ENCODE measurements around the gene LAMA2. TPM values are rescaled to one million over a fixed set of nuclear protein-coding genes. Genes with fewer than 3 reads are reported as not detected.
"Not testable (repeated sequence)": the region's sequence is repeated elsewhere in the genome, so short reads cannot be mapped to it uniquely, and the experiment has no call there.

The LAMA2 gene
- total RNA-seq, 2 experiments from 2014 or later, result 0.02 TPM; not detected in 1

DNA sequence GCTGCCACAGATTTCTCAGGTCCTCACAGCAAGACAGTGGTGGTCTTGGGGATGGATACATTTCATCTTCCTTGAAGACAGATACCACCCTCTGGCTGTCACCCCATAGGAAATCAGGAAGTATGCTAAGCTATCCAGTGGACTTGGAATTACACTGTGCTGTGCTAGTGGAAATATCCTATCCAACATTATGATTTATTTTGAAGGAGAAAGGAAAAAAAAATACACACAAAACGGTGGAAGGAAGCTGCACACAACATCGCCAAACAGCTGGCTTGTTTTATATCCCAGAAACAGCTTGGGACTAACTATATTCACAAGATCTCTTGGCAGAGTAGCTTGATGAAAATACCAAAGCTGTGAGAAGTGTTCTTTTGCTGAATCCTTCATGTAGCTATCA is 257.6 kb downstream of the LAMA2 start:
- H3K9me3 Mint-ChIP-seq (ENCODE audit: low read depth), result no peaks in the 10 kb centered on the region

DNA sequence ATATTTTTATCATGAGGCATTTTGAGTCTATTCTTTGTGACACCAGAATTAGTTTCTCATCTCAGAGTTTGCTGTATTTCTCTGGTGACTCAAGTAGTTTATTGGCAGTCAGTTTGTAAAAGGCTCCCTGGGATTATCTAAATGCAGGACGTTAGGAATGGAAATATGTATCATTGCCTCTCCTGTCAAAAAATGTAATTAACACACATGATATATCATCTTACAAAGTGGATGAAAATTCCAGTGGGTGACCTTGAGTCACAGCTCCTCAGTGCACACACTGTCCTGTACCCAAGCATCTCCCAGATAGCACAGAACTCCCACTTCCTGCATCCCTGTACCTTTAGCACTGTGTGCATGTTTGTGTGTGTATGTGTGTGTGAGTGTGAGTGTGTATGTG is 258.6 kb downstream of the LAMA2 start:
- H3K27me3 Mint-ChIP-seq, result no peaks in the 10 kb centered on the region
- no peaks in the 10 kb centered on the region for H3K36me3 Mint-ChIP-seq
- CTCF ChIA-PET, result no interaction called here
- H3K27ac Mint-ChIP-seq, result no peak overlapping the region
- DNase-seq (no peak), ATAC-seq (no peak)
- no peak overlapping the region for H3K4me3 Mint-ChIP-seq
- H3K9me3 Mint-ChIP-seq (ENCODE audit: low read depth), result no peaks in the 10 kb centered on the region
- no peaks in the 10 kb centered on the region for H3K4me1 Mint-ChIP-seq

More for the DNA sequence above, 257.6 kb downstream of the LAMA2 start:
- Mint-ChIP-seq H3K27ac (no peak overlapping the region), H3K4me1 (no peaks in the 10 kb centered on the region), H3K27me3 (no peaks in the 10 kb centered on the region), H3K4me3 (no peak overlapping the region), H3K36me3 (no peaks in the 10 kb centered on the region)
- CTCF ChIA-PET, result no interaction called here
- DNase-seq (no peak), ATAC-seq (no peak)

GRCh38 chr6:129146902-129147301 is 264.0 kb downstream of the LAMA2 start:
- ATAC-seq (no peak), DNase-seq (no peak)
- no peaks in the 10 kb centered on the region for H3K36me3 Mint-ChIP-seq
- H3K4me1 Mint-ChIP-seq, result no peaks in the 10 kb centered on the region
- H3K27me3 Mint-ChIP-seq, result no peaks in the 10 kb centered on the region
- no peak overlapping the region for H3K27ac Mint-ChIP-seq
- no peak overlapping the region for H3K4me3 Mint-ChIP-seq
- no peaks in the 10 kb centered on the region for H3K9me3 Mint-ChIP-seq (ENCODE audit: low read depth)
- CTCF ChIA-PET, result no interaction called here

DNA sequence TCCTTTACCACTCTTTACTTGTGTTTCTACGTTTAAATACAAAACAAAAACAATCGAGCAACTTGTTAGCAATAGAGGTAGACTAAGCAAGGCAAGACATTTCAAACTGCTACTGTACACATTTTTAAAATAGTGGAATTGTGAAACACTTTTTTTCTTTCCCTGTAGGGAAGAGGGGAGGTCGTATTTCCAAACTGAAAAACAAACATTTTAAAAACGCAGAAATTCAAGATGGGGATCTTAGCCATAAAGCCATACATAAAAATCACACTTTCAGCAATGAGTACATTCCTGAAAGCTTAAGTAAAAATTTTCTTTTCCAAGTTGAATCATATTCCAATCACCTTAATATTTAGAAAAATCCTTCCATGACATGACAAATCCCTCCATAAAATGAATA is 267.6 kb downstream of the LAMA2 start:
- Mint-ChIP-seq H3K9me3 (ENCODE audit: low read depth) (no peaks in the 10 kb centered on the region), H3K27me3 (no peaks in the 10 kb centered on the region), H3K4me3 (no peak overlapping the region), H3K4me1 (no peaks in the 10 kb centered on the region), H3K36me3 (no peaks in the 10 kb centered on the region), H3K27ac (no peak overlapping the region)
- CTCF ChIA-PET, result no interaction called here
- DNase-seq (no peak), ATAC-seq (no peak)

DNA sequence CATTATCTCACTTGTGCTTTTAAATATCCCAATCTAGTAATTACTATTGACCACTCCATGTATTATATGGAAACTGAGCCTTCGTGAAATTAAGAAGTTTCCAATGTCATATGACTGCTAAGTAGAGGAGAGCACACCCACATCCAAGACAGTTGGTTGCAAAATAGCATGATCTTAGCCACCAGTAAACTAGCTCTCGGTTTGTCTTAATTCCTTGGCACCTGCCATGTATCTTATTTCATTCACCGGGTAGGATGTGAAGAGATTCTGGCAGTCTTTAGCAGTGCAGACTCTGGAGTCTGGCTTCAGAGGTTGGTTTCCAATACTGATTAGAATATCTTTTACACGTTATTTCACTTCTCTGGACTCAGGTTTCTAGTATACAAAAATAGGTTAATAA is 270.3 kb downstream of the LAMA2 start:
- Mint-ChIP-seq H3K27me3 (no peaks in the 10 kb centered on the region), H3K36me3 (no peaks in the 10 kb centered on the region), H3K4me3 (no peak overlapping the region), H3K27ac (no peak overlapping the region), H3K9me3 (ENCODE audit: low read depth) (no peaks in the 10 kb centered on the region), H3K4me1 (no peaks in the 10 kb centered on the region)
- no peak for DNase-seq
- CTCF ChIA-PET, result no interaction called here
- no peak for ATAC-seq

GRCh38 chr6:129159242-129159641 is 276.3 kb downstream of the LAMA2 start:
- H3K4me3 Mint-ChIP-seq; DNase-seq; H3K36me3 Mint-ChIP-seq; H3K27ac Mint-ChIP-seq; CTCF ChIA-PET; H3K9me3 Mint-ChIP-seq (ENCODE audit: low read depth); ATAC-seq; H3K27me3 Mint-ChIP-seq; H3K4me1 Mint-ChIP-seq: not testable (repeated sequence)

GRCh38 chr6:129162605-129163004 is 279.7 kb downstream of the LAMA2 start:
- H3K9me3 Mint-ChIP-seq (ENCODE audit: low read depth), result no peaks in the 10 kb centered on the region
- DNase-seq (no peak), ATAC-seq (no peak)
- CTCF ChIA-PET, result no interaction called here
- H3K27ac Mint-ChIP-seq, result no peak overlapping the region
- H3K4me1 Mint-ChIP-seq, result no peaks in the 10 kb centered on the region
- no peak overlapping the region for H3K4me3 Mint-ChIP-seq
- H3K27me3 Mint-ChIP-seq, result no peaks in the 10 kb centered on the region
- H3K36me3 Mint-ChIP-seq, result no peaks in the 10 kb centered on the region

- Mint-ChIP-seq H3K27me3 (no peaks in the 10 kb centered on the region), H3K9me3 (ENCODE audit: low read depth) (no peaks in the 10 kb centered on the region), H3K4me3 (no peak overlapping the region), H3K27ac (no peak overlapping the region), H3K36me3 (no peaks in the 10 kb centered on the region), H3K4me1 (no peaks in the 10 kb centered on the region)
- DNase-seq (no peak), ATAC-seq (no peak)
- CTCF ChIA-PET, result no interaction called here
Measured at GRCh38 chr6:129163551-129163950, 280.6 kb downstream of the LAMA2 start.

GRCh38 chr6:129164032-129164431 is 281.1 kb downstream of the LAMA2 start:
- Mint-ChIP-seq H3K27ac (no peak overlapping the region), H3K27me3 (no peaks in the 10 kb centered on the region), H3K36me3 (no peaks in the 10 kb centered on the region), H3K4me3 (no peak overlapping the region), H3K4me1 (no peaks in the 10 kb centered on the region), H3K9me3 (ENCODE audit: low read depth) (no peaks in the 10 kb centered on the region)
- ATAC-seq (no peak), DNase-seq (no peak)
- CTCF ChIA-PET, result no interaction called here

DNA sequence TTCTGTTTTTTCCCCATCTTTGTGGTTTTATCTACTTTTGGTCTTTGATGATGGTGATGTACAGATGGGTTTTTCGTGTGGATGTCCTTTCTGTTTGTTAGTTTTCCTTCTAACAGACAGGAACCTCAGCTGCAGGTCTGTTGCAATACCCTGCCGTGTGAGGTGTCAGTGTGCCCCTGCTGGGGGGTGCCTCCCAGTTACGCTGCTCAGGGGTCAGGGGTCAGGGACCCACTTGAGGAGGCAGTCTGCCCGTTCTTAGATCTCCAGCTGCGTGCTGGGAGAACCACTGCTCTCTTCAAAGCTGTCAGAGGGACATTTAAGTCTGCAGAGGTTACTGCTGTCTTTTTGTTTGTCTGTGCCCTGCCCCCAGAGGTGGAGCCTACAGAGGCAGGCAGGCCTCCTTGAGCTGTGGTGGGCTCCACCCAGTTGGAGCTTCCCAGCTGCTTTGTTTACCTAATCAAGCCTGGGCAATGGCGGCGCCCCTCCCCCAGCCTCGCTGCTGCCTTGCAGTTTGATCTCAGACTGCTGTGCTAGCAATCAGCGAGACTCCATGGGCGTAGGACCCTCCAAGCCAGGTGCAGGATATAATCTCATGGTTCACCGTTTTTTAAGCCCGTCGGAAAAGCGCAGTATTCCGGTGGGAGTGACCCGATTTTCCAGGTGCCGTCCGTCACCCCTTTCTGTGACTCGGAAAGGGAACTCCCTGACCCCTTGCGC is 289.5 kb downstream of the LAMA2 start:
- CTCF ChIA-PET, result not testable (repeated sequence)

GRCh38 chr6:129175066-129175465 is 292.1 kb downstream of the LAMA2 start:
- CTCF ChIA-PET, result no interaction called here

More for the DNA sequence above, 289.5 kb downstream of the LAMA2 start:
- not testable (repeated sequence) for DNase-seq; H3K4me1 Mint-ChIP-seq; ATAC-seq; H3K36me3 Mint-ChIP-seq; H3K9me3 Mint-ChIP-seq (ENCODE audit: low read depth); H3K27ac Mint-ChIP-seq; H3K4me3 Mint-ChIP-seq
- peaks cover 11% of the 10 kb centered on the region for H3K27me3 Mint-ChIP-seq

GRCh38 chr6:129177801-129178200 is 294.9 kb downstream of the LAMA2 start:
- Mint-ChIP-seq H3K27ac (no peak overlapping the region), H3K4me3 (no peak overlapping the region), H3K9me3 (ENCODE audit: low read depth) (no peaks in the 10 kb centered on the region), H3K4me1 (no peaks in the 10 kb centered on the region), H3K27me3 (peaks cover 16% of the 10 kb centered on the region), H3K36me3 (no peaks in the 10 kb centered on the region)
- ATAC-seq (no peak), DNase-seq (no peak)
- CTCF ChIA-PET, result no interaction called here

More at GRCh38 chr6:129175066-129175465, 292.1 kb downstream of the LAMA2 start:
- peaks cover 14% of the 10 kb centered on the region for H3K27me3 Mint-ChIP-seq
- H3K27ac Mint-ChIP-seq, result no peak overlapping the region
- H3K4me3 Mint-ChIP-seq, result no peak overlapping the region
- no peaks in the 10 kb centered on the region for H3K36me3 Mint-ChIP-seq
- H3K4me1 Mint-ChIP-seq, result no peaks in the 10 kb centered on the region
- no peaks in the 10 kb centered on the region for H3K9me3 Mint-ChIP-seq (ENCODE audit: low read depth)
- no peak for ATAC-seq
- DNase-seq, result no peak

GRCh38 chr6:129179283-129179682 is 296.3 kb downstream of the LAMA2 start:
- Mint-ChIP-seq H3K4me3 (no peak overlapping the region), H3K4me1 (no peaks in the 10 kb centered on the region), H3K27ac (no peak overlapping the region), H3K36me3 (no peaks in the 10 kb centered on the region), H3K9me3 (ENCODE audit: low read depth) (no peaks in the 10 kb centered on the region), H3K27me3 (peaks cover 10% of the 10 kb centered on the region)
- CTCF ChIA-PET, result no interaction called here
- ATAC-seq (no peak), DNase-seq (no peak)

GRCh38 chr6:129181001-129181400 is 298.1 kb downstream of the LAMA2 start:
- Mint-ChIP-seq H3K27ac (no peak overlapping the region), H3K36me3 (no peaks in the 10 kb centered on the region), H3K27me3 (peaks cover 7% of the 10 kb centered on the region), H3K4me1 (no peaks in the 10 kb centered on the region), H3K9me3 (ENCODE audit: low read depth) (no peaks in the 10 kb centered on the region), H3K4me3 (no peak overlapping the region)
- ATAC-seq (no peak), DNase-seq (no peak)
- CTCF ChIA-PET, result no interaction called here

DNA sequence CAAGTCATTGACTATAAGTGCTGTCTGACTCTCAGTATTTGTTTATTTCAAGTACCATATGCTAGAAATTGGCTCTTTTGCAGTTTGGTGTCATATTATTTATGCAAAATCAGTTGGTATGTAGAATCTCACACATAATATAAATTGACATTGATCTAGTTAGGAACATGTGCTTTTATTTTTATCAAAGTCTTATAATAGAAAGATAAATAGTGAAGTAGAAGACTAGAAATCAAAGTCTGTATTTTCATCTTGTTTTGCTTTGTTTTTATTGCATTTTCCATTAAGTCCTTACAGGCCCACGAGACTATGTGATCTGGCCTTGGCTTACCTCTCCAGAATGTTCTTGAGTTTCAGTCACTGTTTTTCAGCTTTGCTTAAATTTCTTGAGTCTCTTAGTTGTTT is 300.3 kb downstream of the LAMA2 start:
- H3K27ac Mint-ChIP-seq, result no peak overlapping the region
- H3K9me3 Mint-ChIP-seq (ENCODE audit: low read depth), result no peaks in the 10 kb centered on the region
- H3K4me3 Mint-ChIP-seq, result no peak overlapping the region
- H3K36me3 Mint-ChIP-seq, result no peaks in the 10 kb centered on the region
- peaks cover 5% of the 10 kb centered on the region for H3K27me3 Mint-ChIP-seq
- no peaks in the 10 kb centered on the region for H3K4me1 Mint-ChIP-seq
- CTCF ChIA-PET, result no interaction called here
- ATAC-seq (no peak), DNase-seq (no peak)
